Measurements from ENCODE around the gene ZFYVE9. TPM values are rescaled to one million over a fixed set of nuclear protein-coding genes. Genes with fewer than 3 reads are reported as not detected.

The ZFYVE9 gene
- total and polyA plus RNA-seq, 2 of the 4 experiments (the other 2 are of a cell fraction): 8.3 to 28.7 TPM

GRCh38 chr1:52216907-52217458 lies 75.1 kb downstream of the ZFYVE9 start:
- CTCF ChIA-PET: no interaction called here
- in situ Hi-C loops (cut with MboI; ENCODE audit: low sequenced_read_pairs): no loop called here

More at GRCh38 chr1:52216907-52217458, 75.1 kb downstream of the ZFYVE9 start:
- Histone ChIP-seq H2AK9ac (replicated peaks; ENCODE audit: low read depth, low read length, poor library complexity) (no peak overlapping the region), H2BK120ac (ENCODE audit: low read depth, low read length) (no peak overlapping the region), H3K9me1 (ENCODE audit: insufficient read depth, low read length) (no peaks in the 10 kb centered on the region), H3K4ac (ENCODE audit: low read depth, low read length) (no peak overlapping the region), H3K23ac (ENCODE audit: low read depth, low read length) (no peak overlapping the region), H3K27me3 (ENCODE audit: control insufficient read depth, insufficient read depth, low read length) (no peaks in the 10 kb centered on the region), H4K91ac (ENCODE audit: insufficient read depth, low read depth, low read length) (no peak overlapping the region), H3K4me2 (ENCODE audit: low read depth, low read length) (no peak overlapping the region), H4K8ac (ENCODE audit: low read depth in 2 of 2, low read length in 2 of 2) (no peak overlapping the region), H3K9ac (ENCODE audit: low read depth, low read length) (no peak overlapping the region), H3K4me3 (ENCODE audit: insufficient read depth, low read depth, low read length) (no peak overlapping the region), H4K20me1 (ENCODE audit: insufficient read depth, low read length) (no peaks in the 10 kb centered on the region), H2BK15ac (ENCODE audit: low read depth, low read length) (no peak overlapping the region), H3K56ac (ENCODE audit: extremely low read depth, insufficient read depth, low read length) (no peak overlapping the region), H2AFZ (replicated peaks; ENCODE audit: low read length, poor library complexity) (no peak overlapping the region), H3K18ac (ENCODE audit: low read depth, low read length) (no peak overlapping the region), H2AK5ac (ENCODE audit: low read depth, low read length) (no peak overlapping the region), H3K79me1 (ENCODE audit: low read depth in 1 of 2, low read length in 2 of 2) (peaks cover 0 to 22% of the 10 kb centered on the region in 2 experiments; a peak in 3 of 4 replicates), H3K9me3 (ENCODE audit: control insufficient read depth, insufficient read depth, low read length) (peaks cover 19% of the 10 kb centered on the region), H2BK5ac (ENCODE audit: low read depth, low read length, poor library complexity, severe bottlenecking) (no peak overlapping the region), H2BK20ac (ENCODE audit: low read depth, low read length) (no peak overlapping the region), H4K5ac (ENCODE audit: low read depth, low read length) (no peak overlapping the region), H3K14ac (replicated peaks; ENCODE audit: low read depth, low read length) (no peak overlapping the region), H3K4me1 (ENCODE audit: control insufficient read depth, insufficient read depth, low read length) (no peaks in the 10 kb centered on the region), H3K27ac (ENCODE audit: insufficient read depth, low read length) (no peak overlapping the region), H3K36me3 (ENCODE audit: control insufficient read depth, insufficient read depth, low read length) (peaks cover 6% of the 10 kb centered on the region)
- TF ChIP-seq RCOR1 (IDR thresholded peaks at IDR 0.05; ENCODE audit: insufficient replicate concordance, low read length) (no peak), CEBPB (IDR thresholded peaks at IDR 0.05; ENCODE audit: low read depth, low read length) (peak; percentile 31; the same call in 1 of the 2 replicates)
- ATAC-seq (ENCODE audit: low read depth): no peak
- DNase-seq: no peak
- no TSS peak for BruUV-seq (replicated peaks)
- WGBS, 2 experiments (ENCODE audit: extremely low coverage in 2 of 2, insufficient read length in 1 of 2): no CpG with 5 or more reads among the region's 5 CpGs
- dilution Hi-C loops (cut with HindIII; ENCODE audit: low sequenced_read_pairs, unreplicated experiment) (no loop called here), intact Hi-C loops (cut with micrococcal nuclease) (no loop called here)
- POLR2A ChIA-PET (ENCODE audit: unreplicated experiment): no interaction called here

Data from IMR-90 (cell line).